H9 (cell line): ENCODE measurements around the gene MKX. TPM values are rescaled to one million over a fixed set of nuclear protein-coding genes. Genes with fewer than 3 reads are reported as not detected.

Source experiments
- DNase-seq: peaks from one replicate; pipeline ENCODE4 v3.0.0-alpha.2; 2017
- H2AFZ ChIP-seq: one replicate; pipeline ENCODE4 v1.6.1; 2013; ENCODE audit warnings: mild to moderate bottlenecking, low read length, control low read depth, moderate library complexity
- H2AK5ac ChIP-seq: 2 replicates; pipeline ENCODE4 v1.6.1; 2013; ENCODE audit warnings: low read length, control low read depth, mixed read lengths; ENCODE audit not compliant: insufficient read length
- H2BK120ac ChIP-seq: one replicate; pipeline ENCODE4 v1.6.1; 2013; ENCODE audit warnings: low read depth, mild to moderate bottlenecking, low read length, control low read depth, inconsistent platforms; ENCODE audit not compliant: poor library complexity, severe bottlenecking
- H2BK12ac ChIP-seq: 2 replicates; pipeline ENCODE4 v1.6.1; 2013; ENCODE audit warnings: low read length, control low read depth, mixed read lengths, low read depth; ENCODE audit not compliant: insufficient read length
- H2BK15ac ChIP-seq: 2 replicates; pipeline ENCODE4 v1.6.1; 2013; ENCODE audit warnings: low read depth, low read length, control low read depth
- H2BK20ac ChIP-seq: one replicate; pipeline ENCODE4 v1.6.1; 2013; ENCODE audit warnings: low read depth, mild to moderate bottlenecking, low read length, control low read depth, inconsistent platforms; ENCODE audit not compliant: poor library complexity, severe bottlenecking
- H2BK5ac ChIP-seq: 2 replicates; pipeline ENCODE4 v1.6.1; 2013; ENCODE audit warnings: low read length, control low read depth, mixed read lengths; ENCODE audit not compliant: insufficient read length
- H3K14ac ChIP-seq: 2 replicates; pipeline ENCODE4 v1.6.1; 2013; ENCODE audit warnings: low read length, control low read depth; ENCODE audit not compliant: insufficient read depth
- H3K18ac ChIP-seq: 2 replicates; pipeline ENCODE4 v1.6.1; 2013; ENCODE audit warnings: low read depth, mild to moderate bottlenecking, mixed read lengths, low read length, control low read depth; ENCODE audit not compliant: insufficient read length
- H3K23ac ChIP-seq: 2 replicates; pipeline ENCODE4 v1.6.1; 2013; ENCODE audit warnings: low read length, control low read depth, mixed read lengths, low read depth; ENCODE audit not compliant: insufficient read length
- H3K23me2 ChIP-seq: 2 replicates; pipeline ENCODE4 v1.6.1; 2013; ENCODE audit warnings: low read depth, mild to moderate bottlenecking, mixed read lengths, low read length, control low read depth; ENCODE audit not compliant: insufficient read length, poor library complexity, severe bottlenecking
- H3K27ac ChIP-seq: 2 replicates; pipeline ENCODE4 v1.5.1; 2013; ENCODE audit warnings: low read length, control low read depth, mixed read lengths, low read depth; ENCODE audit not compliant: insufficient read length
- H3K27me3 ChIP-seq: 2 replicates; pipeline ENCODE4 v1.6.1; 2013; ENCODE audit warnings: low read length, control low read depth, inconsistent platforms; ENCODE audit not compliant: insufficient read depth
- H3K4ac ChIP-seq: 2 replicates; pipeline ENCODE4 v1.6.1; 2013; ENCODE audit warnings: low read depth, mild to moderate bottlenecking, control low read depth, inconsistent platforms, low read length, moderate library complexity
- H3K4me1 ChIP-seq: 2 replicates; pipeline ENCODE4 v1.6.1; 2013; ENCODE audit warnings: low read length, control low read depth, inconsistent platforms; ENCODE audit not compliant: insufficient read depth
- H3K4me2 ChIP-seq: 2 replicates; pipeline ENCODE4 v1.6.1; 2013; ENCODE audit warnings: low read length, control low read depth, mixed read lengths; ENCODE audit not compliant: insufficient read length, insufficient read depth
- H3K56ac ChIP-seq: 2 replicates; pipeline ENCODE4 v1.6.1; 2013; ENCODE audit warnings: low read depth, mild to moderate bottlenecking, mixed read lengths, low read length, control low read depth; ENCODE audit not compliant: insufficient read length
- H3K79me1 ChIP-seq: 2 replicates; pipeline ENCODE4 v1.6.1; 2013; ENCODE audit warnings: low read depth, mild to moderate bottlenecking, moderate library complexity, low read length, control low read depth, inconsistent platforms; ENCODE audit not compliant: insufficient read depth, poor library complexity, severe bottlenecking
- H3K79me2 ChIP-seq: 2 replicates; pipeline ENCODE4 v1.6.1; 2013; ENCODE audit warnings: low read length, control low read depth, inconsistent platforms; ENCODE audit not compliant: insufficient read depth
- H3K9ac ChIP-seq: 2 replicates; pipeline ENCODE4 v1.6.1; 2013; ENCODE audit warnings: low read length, control low read depth, mixed read lengths; ENCODE audit not compliant: insufficient read length; ENCODE audit errors: extremely low read depth
- H3K9me3 ChIP-seq: one replicate; pipeline ENCODE4 v1.6.1; 2013; ENCODE audit warnings: low read depth, low read length, inconsistent platforms; ENCODE audit not compliant: control insufficient read depth
- H3T11ph ChIP-seq: one replicate; pipeline ENCODE4 v1.6.1; 2013; ENCODE audit warnings: mild to moderate bottlenecking, low read length, control low read depth, inconsistent platforms
- H4K20me1 ChIP-seq: one replicate; pipeline ENCODE4 v1.6.1; 2013; ENCODE audit not compliant: control insufficient read depth, insufficient read length, insufficient read depth
- H4K5ac ChIP-seq: 2 replicates; pipeline ENCODE4 v1.6.1; 2013; ENCODE audit warnings: low read depth, mild to moderate bottlenecking, mixed read lengths, low read length, control low read depth; ENCODE audit not compliant: insufficient read length
- H4K8ac ChIP-seq: replicated peaks from 2 replicates; pipeline ENCODE4 v1.6.1; 2013; ENCODE audit warnings: low read length, control low read depth, mixed read lengths, low read depth; ENCODE audit not compliant: insufficient read length
- H4K91ac ChIP-seq: 2 replicates; pipeline ENCODE4 v1.6.1; 2013; ENCODE audit warnings: low read depth, mild to moderate bottlenecking, moderate library complexity, mixed read lengths, low read length, control low read depth; ENCODE audit not compliant: insufficient read length
- H3K27ac Mint-ChIP-seq, 3 experiments: 2 replicates in 2 of 3; 3 replicates in 1 of 3; pipeline ENCODE4 v1.8.0; 2020 to 2021; ENCODE audit warnings: mixed read lengths in 3 of 3, mild to moderate bottlenecking in 1 of 3, moderate library complexity in 1 of 3
- H3K27me3 Mint-ChIP-seq: 2 replicates; pipeline ENCODE4 v1.8.0; 2021; ENCODE audit warnings: low read depth, mild to moderate bottlenecking, moderate library complexity, mixed read lengths
- H3K36me3 Mint-ChIP-seq, 3 experiments: 2 replicates in 2 of 3; 3 replicates in 1 of 3; pipeline ENCODE4 v1.8.0; 2020 to 2021; ENCODE audit warnings: low read depth in 3 of 3, mixed read lengths in 3 of 3; ENCODE audit not compliant: insufficient read depth in 1 of 3
- H3K4me1 Mint-ChIP-seq, 2 experiments: 2 replicates each; pipeline ENCODE4 v1.8.0; 2020; ENCODE audit warnings: mixed read lengths in 2 of 2
- H3K4me3 Mint-ChIP-seq, 2 experiments: 2 replicates in 1 of 2; 3 replicates in 1 of 2; pipeline ENCODE4 v1.8.0; 2020 to 2021; ENCODE audit warnings: mild to moderate bottlenecking in 2 of 2, mixed read lengths in 2 of 2, moderate library complexity in 1 of 2
- H3K9me3 Mint-ChIP-seq, 2 experiments: 2 replicates in 1 of 2; 3 replicates in 1 of 2; pipeline ENCODE4 v1.8.0; 2020; ENCODE audit warnings: mild to moderate bottlenecking in 2 of 2, mixed read lengths in 2 of 2, moderate library complexity in 1 of 2
- WGBS: extraction: QIAGEN DNeasy Blood & Tissue Kit; methylation state at CpG from one replicate; pipeline ENCODE4 v1.1.7; 2013; ENCODE audit warnings: missing lambda C conversion rate, low lambda C conversion rate, mixed read lengths; ENCODE audit not compliant: insufficient read length; ENCODE audit errors: extremely low coverage; 5-methylcytosine and 5-hydroxymethylcytosine counted together
- total RNA-seq: library from RNA; stranded (reverse); gene quantifications from 2 replicates; pipeline ENCODE4 v1.2.1, GENCODE V29; 2021
- TF ChIP-seq, protein P1 (sequence below): fragments of 200-600 bp; sonication (generic); conservative IDR thresholded peaks from 3 replicates; pipeline ENCODE4 v1.8.0; 2021; ENCODE audit warnings: antibody characterized with exemption, mild to moderate bottlenecking

Gene MKX
- total RNA-seq, 1 experiment from 2014 or later = 0.46 TPM

DNA sequence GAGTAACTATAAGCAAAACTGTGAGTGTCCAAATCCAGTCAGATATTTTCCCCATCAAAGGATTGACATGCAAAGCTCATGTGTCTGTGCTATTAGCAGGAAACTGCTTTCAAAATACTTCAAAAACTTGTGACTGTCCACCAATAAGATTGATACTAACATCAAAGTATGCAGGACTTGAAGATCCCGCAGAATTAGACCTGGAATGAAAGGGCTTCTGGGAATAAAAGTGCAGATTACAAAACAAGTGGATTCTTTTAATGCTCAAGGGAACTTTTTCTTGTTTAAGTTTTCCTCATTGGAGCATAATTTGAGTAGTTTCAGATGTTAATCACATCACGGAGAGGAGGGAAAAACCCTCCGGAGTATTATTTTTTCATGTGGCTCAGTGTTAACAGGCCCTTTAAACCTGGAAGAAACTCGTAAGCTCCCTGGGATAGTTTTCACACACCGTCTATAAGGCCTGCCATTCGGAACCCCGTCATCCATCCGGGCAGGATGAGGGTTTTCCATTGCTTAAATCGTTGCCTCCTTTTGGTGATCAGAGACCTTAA lies 33.9 kb upstream of the MKX start:
- Histone ChIP-seq H3K27ac (no peak overlapping the region), H3K9me3 (no peaks in the 10 kb centered on the region), H4K91ac (no peak overlapping the region), H3K23ac (no peak overlapping the region), H2BK120ac (no peak overlapping the region), H3K9ac (no peak overlapping the region), H2BK12ac (no peak overlapping the region), H3K4me1 (no peaks in the 10 kb centered on the region; the same call in 1 of the 2 replicates), H3K4ac (no peak overlapping the region), H3K79me2 (no peaks in the 10 kb centered on the region), H4K20me1 (no peaks in the 10 kb centered on the region), H3K79me1 (no peaks in the 10 kb centered on the region), H2BK5ac (no peak overlapping the region), H2AFZ (no peak overlapping the region), H2BK20ac (no peak overlapping the region), H4K8ac (no peak overlapping the region), H3K4me2 (no peak overlapping the region), H3K14ac (no peak overlapping the region), H2AK5ac (no peak overlapping the region), H3K56ac (no peak overlapping the region), H3T11ph (no peak overlapping the region), H4K5ac (no peak overlapping the region), H2BK15ac (no peak overlapping the region), H3K18ac (no peak overlapping the region), H3K27me3 (no peaks in the 10 kb centered on the region), H3K23me2 (no peaks in the 10 kb centered on the region)
- WGBS = no CpG with 5 or more reads among the region's 9 CpGs
- Mint-ChIP-seq H3K36me3 (peaks cover 0 to 9% (median 0%) of the 10 kb centered on the region in 3 experiments; a peak in 1 of 7 replicates), H3K27me3 (no peaks in the 10 kb centered on the region; the same call in 1 of the 2 replicates), H3K4me1 (peaks cover 9 to 15% of the 10 kb centered on the region in 2 experiments), H3K27ac (no peak overlapping the region), H3K4me3 (no peak overlapping the region), H3K9me3 (peaks cover 7 to 8% of the 10 kb centered on the region in 2 experiments; a peak in 4 of 5 replicates)
- DNase-seq = no peak
- TF ChIP-seq, protein P1, sequence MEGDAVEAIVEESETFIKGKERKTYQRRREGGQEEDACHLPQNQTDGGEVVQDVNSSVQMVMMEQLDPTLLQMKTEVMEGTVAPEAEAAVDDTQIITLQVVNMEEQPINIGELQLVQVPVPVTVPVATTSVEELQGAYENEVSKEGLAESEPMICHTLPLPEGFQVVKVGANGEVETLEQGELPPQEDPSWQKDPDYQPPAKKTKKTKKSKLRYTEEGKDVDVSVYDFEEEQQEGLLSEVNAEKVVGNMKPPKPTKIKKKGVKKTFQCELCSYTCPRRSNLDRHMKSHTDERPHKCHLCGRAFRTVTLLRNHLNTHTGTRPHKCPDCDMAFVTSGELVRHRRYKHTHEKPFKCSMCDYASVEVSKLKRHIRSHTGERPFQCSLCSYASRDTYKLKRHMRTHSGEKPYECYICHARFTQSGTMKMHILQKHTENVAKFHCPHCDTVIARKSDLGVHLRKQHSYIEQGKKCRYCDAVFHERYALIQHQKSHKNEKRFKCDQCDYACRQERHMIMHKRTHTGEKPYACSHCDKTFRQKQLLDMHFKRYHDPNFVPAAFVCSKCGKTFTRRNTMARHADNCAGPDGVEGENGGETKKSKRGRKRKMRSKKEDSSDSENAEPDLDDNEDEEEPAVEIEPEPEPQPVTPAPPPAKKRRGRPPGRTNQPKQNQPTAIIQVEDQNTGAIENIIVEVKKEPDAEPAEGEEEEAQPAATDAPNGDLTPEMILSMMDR = no peak
